Bronchial epithelial cell (primary cell): ENCODE measurements around the gene ATP8B3. TPM values are rescaled to one million over a fixed set of nuclear protein-coding genes. Genes with fewer than 3 reads are reported as not detected.
A peak's percentile ranks its signal among the peaks of the same experiment; 100 is the strongest.

Experiments used
- DNase-seq: peaks from one replicate; pipeline ENCODE4 v3.0.0-alpha.2; 2010; ENCODE audit warnings: low read depth
- FAIRE-seq: peaks from 2 replicates; lab custom pipeline; 2011; peaks lifted over from hg19 to GRCh38; lab: Jason Lieb, UNC
- H3K27me3 ChIP-seq: 2 replicates; pipeline ENCODE4 v1.5.1; 2011; ENCODE audit warnings: low read length; ENCODE audit not compliant: control insufficient read depth, insufficient read depth
- H3K36me3 ChIP-seq: 2 replicates; pipeline ENCODE4 v1.5.1; 2011; ENCODE audit warnings: low read length; ENCODE audit not compliant: control insufficient read depth, insufficient read depth
- H3K4me3 ChIP-seq: 2 replicates; pipeline ENCODE4 v1.5.1; 2011; ENCODE audit warnings: mild to moderate bottlenecking, low read depth, low read length, control low read depth
- CTCF ChIP-seq: IDR thresholded peaks from 2 replicates; pipeline ENCODE4 v1.5.1; 2011; ENCODE audit warnings: mild to moderate bottlenecking, moderate library complexity, low read length, control low read depth, inconsistent platforms; ENCODE audit not compliant: insufficient read depth, severe bottlenecking
- total RNA-seq: library from RNA; depleted of rRNA; stranded (reverse); fragments of >200 nt; gene quantifications from 2 replicates; pipeline ENCODE4 v1.2.1, GENCODE V29; 2014

Gene ATP8B3
- total RNA-seq, 1 donor from 2014 or later, result 0.26 TPM

- Histone ChIP-seq H3K27me3 (no peaks in the 10 kb centered on the region), H3K36me3 (peaks cover 2% of the 10 kb centered on the region), H3K4me3 (no peak overlapping the region)
- DNase-seq (no peak), FAIRE-seq (no peak)
- no peak for TF ChIP-seq CTCF
These were observed 40.6 kb upstream of the ATP8B3 start for GRCh38 chr19:1852581-1853128.

GRCh38 chr19:1851654-1852580, 39.8 kb upstream of the ATP8B3 start:
- FAIRE-seq (no peak), DNase-seq (no peak)
- no peak for TF ChIP-seq CTCF
- Histone ChIP-seq H3K4me3 (no peak overlapping the region), H3K27me3 (no peaks in the 10 kb centered on the region), H3K36me3 (peaks cover 2% of the 10 kb centered on the region)

GRCh38 chr19:1850809-1851653, 39.0 kb upstream of the ATP8B3 start:
- FAIRE-seq (peak; percentile 47), DNase-seq (no peak)
- H3K36me3 ChIP-seq, result peaks cover 4% of the 10 kb centered on the region
- H3K27me3 ChIP-seq, result no peaks in the 10 kb centered on the region
- no peak overlapping the region for H3K4me3 ChIP-seq
- TF ChIP-seq CTCF, result peak; percentile 49

GRCh38 chr19:1849886-1850398, 37.9 kb upstream of the ATP8B3 start:
- FAIRE-seq, result no peak
- TF ChIP-seq CTCF, result no peak

GRCh38 chr19:1849132-1849474, 37.0 kb upstream of the ATP8B3 start:
- no peak for FAIRE-seq
- Histone ChIP-seq H3K4me3 (no peak overlapping the region), H3K36me3 (peaks cover 8% of the 10 kb centered on the region), H3K27me3 (no peaks in the 10 kb centered on the region)
- TF ChIP-seq CTCF, result no peak
- DNase-seq, result no peak

More at GRCh38 chr19:1849886-1850398, 37.9 kb upstream of the ATP8B3 start:
- Histone ChIP-seq H3K36me3 (peaks cover 8% of the 10 kb centered on the region), H3K4me3 (no peak overlapping the region), H3K27me3 (no peaks in the 10 kb centered on the region)
- no peak for DNase-seq
